Activated CD4-positive, alpha-beta T cell treated with anti-CD3 and anti-CD28 coated beads, Interleukin-2, amount 50 U/mL, for 1 hour (primary cell): ENCODE data around the gene IL27RA.
"Not testable (repeated sequence)": the region's sequence is repeated elsewhere in the genome, so short reads cannot be mapped to it uniquely, and the experiment has no call there.

Experiments
- DNase-seq: peaks from one replicate; pipeline ENCODE4 v3.0.0-alpha.2; 2020

IL27RA gene

DNA sequence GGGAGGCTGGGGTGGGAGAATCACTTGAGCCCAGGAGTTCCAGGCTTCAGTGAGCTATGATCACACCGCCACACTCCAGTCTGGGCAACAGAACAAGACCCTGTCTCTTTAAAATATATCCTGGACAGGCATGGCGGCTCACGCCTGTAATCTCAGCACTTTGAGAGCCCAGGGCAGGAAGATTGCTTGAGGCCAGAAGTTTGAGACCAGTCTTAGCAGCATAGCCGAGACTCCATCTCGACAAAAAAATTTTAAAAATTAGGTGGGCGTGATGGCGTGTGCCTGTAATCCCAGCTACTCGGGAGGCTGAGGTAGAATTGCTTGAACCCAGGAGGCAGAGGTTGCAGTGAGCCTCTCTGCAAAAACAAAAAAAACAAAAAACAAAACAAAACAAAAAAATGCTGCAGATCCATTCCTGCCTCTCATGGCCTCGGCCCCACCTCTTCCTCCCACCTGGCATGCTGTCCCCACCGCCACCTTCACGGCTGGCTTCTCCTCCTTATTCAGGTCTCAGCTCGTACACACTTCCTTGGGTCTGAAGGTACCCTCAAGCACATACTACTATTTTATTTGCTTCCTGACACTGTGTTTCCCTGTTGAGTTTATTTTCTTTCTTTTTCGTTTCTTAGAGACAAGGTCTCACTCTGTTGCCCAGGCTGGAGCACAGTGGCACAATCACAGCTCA is 30.7 kb upstream of the IL27RA start:
- DNase-seq = no peak

DNA sequence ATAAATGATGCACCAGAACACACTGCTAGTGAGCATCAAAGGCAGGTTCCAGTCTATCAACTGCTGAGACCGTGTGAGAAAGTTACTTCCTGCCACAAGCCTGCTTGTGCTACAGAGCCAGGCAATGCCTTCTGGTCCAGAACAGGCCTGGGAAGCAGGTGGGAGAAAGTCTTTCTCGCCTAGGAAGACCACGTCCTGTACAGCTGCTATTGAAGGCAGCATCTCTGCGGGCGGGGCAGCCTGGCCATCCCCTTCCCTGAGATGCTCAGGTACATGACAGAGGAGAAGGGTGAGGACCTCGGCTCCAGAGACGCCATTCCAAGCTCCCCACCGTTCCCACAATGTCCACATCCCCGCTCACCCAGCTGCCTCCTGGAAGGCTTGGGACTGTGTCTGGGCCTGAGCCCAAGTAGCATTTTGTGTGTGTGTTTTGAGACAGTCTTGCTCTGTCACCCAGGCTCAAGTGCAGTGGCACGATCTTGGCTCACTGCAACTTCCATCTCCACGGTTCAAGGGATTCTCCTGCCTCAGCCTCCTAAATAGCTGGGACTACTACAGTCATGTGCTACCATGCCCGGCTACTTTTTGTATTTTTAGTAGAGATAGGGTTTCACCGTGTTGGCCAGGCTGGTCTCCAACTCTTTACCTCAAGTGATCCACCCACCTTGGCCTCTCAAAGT is 28.9 kb upstream of the IL27RA start:
- no peak for DNase-seq

- no peak for DNase-seq
Measured at GRCh38 chr19:14003251-14004055, 28.1 kb upstream of the IL27RA start.

GRCh38 chr19:14004619-14005348 is 26.8 kb upstream of the IL27RA start:
- no peak for DNase-seq

GRCh38 chr19:14005349-14006084 is 26.0 kb upstream of the IL27RA start:
- peak; percentile 97 for DNase-seq

DNA sequence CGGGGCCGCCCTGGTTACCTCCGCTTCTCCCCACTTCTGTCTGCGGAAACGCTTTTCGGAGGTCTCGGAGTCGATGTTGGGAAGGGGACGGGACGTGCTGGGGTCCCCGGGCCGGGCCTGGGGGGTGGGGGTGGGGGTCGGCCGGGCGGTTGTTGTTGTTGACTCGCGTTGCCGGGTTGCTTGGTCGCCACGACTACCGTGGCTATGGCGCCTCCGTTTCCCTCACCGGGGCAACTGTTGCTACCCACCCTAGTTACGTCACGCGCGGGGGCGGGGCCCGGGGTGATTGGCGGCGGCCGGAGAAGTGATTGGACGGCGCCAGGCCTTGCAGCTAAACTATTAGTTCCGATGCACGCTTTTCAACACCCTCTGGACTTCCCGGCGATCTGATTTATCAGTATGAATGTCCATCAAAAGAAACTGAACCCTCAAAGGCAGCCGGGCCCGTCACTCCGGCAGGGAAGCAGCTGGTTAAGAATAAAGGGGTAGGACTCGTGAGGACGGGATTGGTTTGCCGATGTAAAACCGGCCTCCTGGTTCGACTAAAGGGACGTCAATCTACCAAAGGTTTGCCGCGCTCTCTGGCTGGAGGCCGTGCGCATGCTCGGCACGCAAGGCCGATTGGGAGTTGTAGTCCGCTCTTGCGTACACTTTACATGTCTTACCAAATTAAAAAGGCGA is 25.3 kb upstream of the IL27RA start, which contains the start of gene RFX1:
RFX1 (minus strand) TSS at position 236 of the 681 bp plus-strand sequence. CDS start 12,477 bp downstream, outside the sequence.
- DNase-seq = peak; percentile 100

GRCh38 chr19:14006766-14007562 is 24.6 kb upstream of the IL27RA start:
- no peak for DNase-seq

GRCh38 chr19:14012378-14012915 is 19.1 kb upstream of the IL27RA start:
- no peak for DNase-seq

DNA sequence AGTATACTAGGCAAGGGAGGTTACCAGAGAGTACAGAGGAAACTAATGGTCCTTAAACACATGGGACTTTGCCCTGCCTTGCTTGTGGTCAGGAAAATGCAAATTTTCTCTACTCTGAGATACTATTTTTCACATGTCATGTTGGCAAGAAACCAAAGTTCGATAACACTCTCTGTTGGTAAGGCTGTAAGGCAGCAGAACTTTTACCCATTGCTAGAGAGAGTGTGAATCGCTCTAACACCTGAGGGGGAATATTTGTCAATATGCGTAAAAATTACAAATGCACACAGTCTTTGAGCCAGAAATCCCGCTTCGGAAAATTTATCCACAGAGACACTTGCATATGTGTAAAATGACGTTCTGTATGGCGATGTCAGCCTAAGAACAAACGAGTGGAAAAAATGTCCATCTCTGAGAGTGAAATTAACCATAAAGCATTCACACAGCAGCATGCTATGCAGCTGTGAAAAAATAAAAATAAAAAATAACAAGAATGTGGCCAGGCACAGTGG is 16.0 kb upstream of the IL27RA start:
- no peak for DNase-seq

DNA sequence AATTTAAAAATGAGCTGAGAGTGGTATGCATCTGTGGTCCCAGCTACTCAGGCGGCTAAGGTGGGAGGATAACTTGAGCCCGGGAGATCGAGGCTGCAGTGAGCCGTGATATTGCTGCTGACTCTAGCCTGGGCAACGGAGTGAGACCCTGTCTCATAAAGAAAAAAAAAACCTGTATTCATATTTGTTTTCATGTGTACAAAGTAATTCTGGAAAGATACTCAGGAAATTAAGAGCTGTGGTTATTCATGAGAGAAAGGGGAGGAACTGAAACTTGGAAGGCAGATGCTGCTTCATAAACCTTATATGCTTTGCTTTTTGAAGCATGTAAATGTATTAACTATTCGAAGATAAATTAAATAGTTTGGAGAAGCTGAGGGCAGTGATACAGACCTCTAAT is 12.5 kb upstream of the IL27RA start:
- DNase-seq = no peak

GRCh38 chr19:14019739-14020138 is 11.8 kb upstream of the IL27RA start:
- DNase-seq = not testable (repeated sequence)

- DNase-seq = no peak
Measured at GRCh38 chr19:14021474-14021873, 10.1 kb upstream of the IL27RA start.

DNA sequence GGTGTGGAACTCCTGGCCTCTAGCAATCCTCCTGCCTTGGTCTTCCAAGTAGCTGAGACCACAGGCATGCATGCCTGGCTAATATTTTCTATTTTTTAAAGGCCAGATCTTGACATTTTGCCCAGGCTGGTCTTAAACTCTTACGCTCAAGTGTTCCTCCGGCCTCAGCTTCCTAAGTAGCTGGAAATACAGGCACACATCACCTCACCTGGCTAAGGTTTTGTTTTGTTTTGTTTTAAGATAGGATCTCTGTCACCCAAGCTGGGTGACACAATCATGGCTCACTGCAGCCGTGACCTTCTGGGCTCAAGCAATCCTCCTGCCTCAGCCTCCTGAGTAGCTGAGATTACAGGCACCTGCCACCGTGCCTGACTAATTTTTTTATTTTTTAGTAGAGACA is 9.1 kb upstream of the IL27RA start:
- DNase-seq = no peak

- DNase-seq = no peak
Measured at GRCh38 chr19:14023404-14024235, 7.9 kb upstream of the IL27RA start.

DNA sequence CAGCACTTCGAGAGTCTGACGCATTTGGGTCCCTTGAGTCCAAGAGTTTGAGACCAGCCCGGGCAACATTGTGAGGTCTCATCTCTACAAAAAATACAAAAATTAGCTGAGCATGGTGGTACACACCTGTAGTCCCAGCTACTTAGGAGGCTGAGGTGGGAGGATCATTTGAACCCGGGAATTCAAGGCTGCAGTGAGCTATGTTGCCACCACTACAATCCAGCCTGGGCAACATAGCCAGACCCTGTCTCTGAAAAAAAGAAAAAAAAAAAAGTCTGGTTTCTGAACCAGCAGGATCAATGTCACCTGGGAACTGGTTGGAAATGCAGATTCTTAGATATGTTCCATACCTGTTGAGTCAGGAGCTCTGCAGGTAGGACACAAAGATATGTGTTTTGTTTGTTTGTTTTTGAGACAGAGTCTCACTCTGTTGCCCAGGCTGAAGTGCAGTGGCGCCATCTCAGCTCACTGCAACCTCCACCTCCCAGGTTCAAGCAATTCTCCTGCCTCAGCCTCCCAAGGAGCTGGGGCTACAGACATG is 4.8 kb upstream of the IL27RA start:
- not testable (repeated sequence) for DNase-seq

- no peak for DNase-seq
Measured at GRCh38 chr19:14027856-14028450, 3.6 kb upstream of the IL27RA start, which contains the start of gene RLN3. Gene RLN3 (plus strand): TSS chr19:14028148. CDS start chr19:14028205, 57 bp downstream.

GRCh38 chr19:14028901-14029300 is 2.7 kb upstream of the IL27RA start:
- DNase-seq = no peak

GRCh38 chr19:14030997-14031718 is 404 bp upstream of the IL27RA start:
- DNase-seq = peak; percentile 79
